ENCODE results near the gene FAM107B. TPM values are rescaled to one million over a fixed set of nuclear protein-coding genes. Genes with fewer than 3 reads are reported as not detected.

The FAM107B gene
- total and polyA plus RNA-seq, 10 of the 15 experiments (the other 5 are each of a cell fraction or from before 2014, with no cell fraction given) = 22.9 to 162 (median 86.6) TPM

- 78% methylated on average over 9 of the region's 9 CpGs for WGBS (ENCODE audit: insufficient coverage, insufficient replicate concordance, low lambda C conversion rate, missing lambda C conversion rate)
- DNase-seq (ENCODE audit: low read depth, low spot score) (no peak), FAIRE-seq (no peak), ATAC-seq (no peak)
- no TSS peak for BruUV-seq (replicated peaks)
- Histone ChIP-seq H3K4me1 (ENCODE audit: control insufficient read depth, insufficient read depth, low read length) (peaks cover 10% of the 10 kb centered on the region), H3K79me2 (ENCODE audit: control insufficient read depth, insufficient read depth, low read length) (peaks cover 52% of the 10 kb centered on the region), H2AFZ (ENCODE audit: control insufficient read depth, low read depth, low read length) (no peak overlapping the region), H4K20me1 (ENCODE audit: control insufficient read depth, insufficient read depth) (no peaks in the 10 kb centered on the region), H3K27ac (ENCODE audit: control insufficient read depth, insufficient read depth) (no peak overlapping the region), H3K36me3 (ENCODE audit: control insufficient read depth in 2 of 2, insufficient read depth in 2 of 2, low read length in 1 of 2) (peaks cover 5 to 20% of the 10 kb centered on the region in 2 experiments), H3K27me3 (replicated peaks in 1 of 2; ENCODE audit: control insufficient read depth in 2 of 2, insufficient read depth in 2 of 2, low read length in 1 of 2) (no peaks in the 10 kb centered on the region), H3K9me3 (replicated peaks; ENCODE audit: control insufficient read depth, insufficient read depth, low read length) (no peaks in the 10 kb centered on the region; the same call in 2 of the 3 replicates), H3K4me3 (no peak overlapping the region), H3K9ac (ENCODE audit: control insufficient read depth, insufficient read depth, low read length) (no peak overlapping the region), H3K4me2 (ENCODE audit: control insufficient read depth, insufficient read depth) (no peak overlapping the region)
- ChIA-PET SMC1A (ENCODE audit: uncharacterized antibody, unreplicated experiment) (interaction anchor here (0.9 to 1.7 kb wide), 3 partner anchors 15 to 31 kb away, joined by 3 to 5 read pairs (median 4); no protein-coding TSS in a partner anchor), RAD21 (ENCODE audit: unreplicated experiment) (interaction anchor here (1.0 to 1.1 kb wide), 2 partner anchors 17 to 77 kb away, joined by 3 read pairs; no protein-coding TSS in a partner anchor), CTCF (interaction anchor here (1.3 to 1.5 kb wide), 2 partner anchors 9 to 19 kb away, joined by 3 to 7 read pairs; no protein-coding TSS in a partner anchor), POLR2A (no interaction called here)
- TF ChIP-seq PAX5 (IDR thresholded peaks at IDR 0.05; ENCODE audit: borderline replicate concordance, low read depth, low read length) (no peak), CEBPB (IDR thresholded peaks at IDR 0.05; ENCODE audit: borderline replicate concordance in 1 of 2, low read depth in 2 of 2, low read length in 2 of 2) (no peak), CHD4 (IDR thresholded peaks at IDR 0.05) (no peak), STAT1 (conservative IDR thresholded peaks at IDR 0.05) (no peak), ASH2L (IDR thresholded peaks at IDR 0.05; ENCODE audit: borderline replicate concordance, low read depth) (no peak)
- intact Hi-C loops (cut with micrococcal nuclease; ENCODE audit: unreplicated experiment) (no loop called here), in situ Hi-C loops (cut with MboI) (no loop called here)
Observed at GRCh38 chr10:14569274-14570060, 205.2 kb downstream of the FAM107B start.

GRCh38 chr10:14567421-14567820, 207.3 kb downstream of the FAM107B start:
- H3K4me3 ChIP-seq = no peak overlapping the region
- POLR2A ChIA-PET = no interaction called here
- FAIRE-seq = no peak
- peaks cover 5 to 19% of the 10 kb centered on the region in 2 experiments for H3K36me3 ChIP-seq (ENCODE audit: control insufficient read depth in 2 of 2, insufficient read depth in 2 of 2, low read length in 1 of 2)
- no peak for DNase-seq (ENCODE audit: low read depth, low spot score)
- peaks cover 56% of the 10 kb centered on the region for H3K79me2 ChIP-seq (ENCODE audit: control insufficient read depth, insufficient read depth, low read length)
- no peak for TF ChIP-seq TARDBP (IDR thresholded peaks at IDR 0.05; ENCODE audit: borderline replicate concordance)
- RAD21 ChIA-PET (ENCODE audit: unreplicated experiment) = no interaction called here
- H4K20me1 ChIP-seq (ENCODE audit: control insufficient read depth, insufficient read depth) = no peaks in the 10 kb centered on the region
- BruUV-seq (replicated peaks) = no TSS peak
- no peak overlapping the region for H3K9ac ChIP-seq (ENCODE audit: control insufficient read depth, insufficient read depth, low read length)
- ATAC-seq = no peak
- intact Hi-C loops (cut with micrococcal nuclease; ENCODE audit: unreplicated experiment) = no loop called here
- H3K27ac ChIP-seq (ENCODE audit: control insufficient read depth, insufficient read depth) = no peak overlapping the region
- peaks cover 11% of the 10 kb centered on the region for H3K4me1 ChIP-seq (ENCODE audit: control insufficient read depth, insufficient read depth, low read length)
- no peaks in the 10 kb centered on the region for H3K27me3 ChIP-seq (replicated peaks in 1 of 2; ENCODE audit: control insufficient read depth in 2 of 2, insufficient read depth in 2 of 2, low read length in 1 of 2)
- SMC1A ChIA-PET (ENCODE audit: uncharacterized antibody, unreplicated experiment) = no interaction called here
- in situ Hi-C loops (cut with MboI) = no loop called here
- H2AFZ ChIP-seq (ENCODE audit: control insufficient read depth, low read depth, low read length) = no peak overlapping the region
- H3K9me3 ChIP-seq (replicated peaks; ENCODE audit: control insufficient read depth, insufficient read depth, low read length) = no peaks in the 10 kb centered on the region; the same call in 2 of the 3 replicates
- WGBS (ENCODE audit: insufficient coverage, insufficient replicate concordance, low lambda C conversion rate, missing lambda C conversion rate) = 100% methylated on average over 4 of the region's 4 CpGs
- CTCF ChIA-PET = no interaction called here
- H3K4me2 ChIP-seq (ENCODE audit: control insufficient read depth, insufficient read depth) = no peak overlapping the region

All from GM12878 (cell line).